SK-MEL-5 (cell line): Measurements from ENCODE around the gene TEX28. TPM values are rescaled to one million over a fixed set of nuclear protein-coding genes. Genes with fewer than 3 reads are reported as not detected.
A peak's percentile ranks its signal among the peaks of the same experiment; 100 is the strongest.
"Not testable (repeated sequence)": the region's sequence is repeated elsewhere in the genome, so short reads cannot be mapped to it uniquely, and the experiment has no call there.

Experiments
- DNase-seq: peaks from one replicate; pipeline ENCODE4 v3.0.0-alpha.2; 2016; ENCODE audit warnings: low read depth, low spot score
- in situ Hi-C: cut with HindIII; loops from 2 replicates; pipeline ENCODE4 v1.10.0; 2016; ENCODE audit warnings: low sequenced_read_pairs, high pct_unique_total_duplicates, low pct_unique_long_range_greater_than_20kb
- polyA plus RNA-seq, 2 experiments: library from polyadenylated mRNA; depleted of rRNA; stranded (reverse); fragments of >200 nt; gene quantifications; 2 replicates each; pipeline ENCODE4 v1.2.3, GENCODE V29; 2015
- total RNA-seq: library from RNA; depleted of rRNA; stranded (reverse); fragments of >200 nt; shearing (Covaris generic); gene quantifications from 2 replicates; pipeline ENCODE4 v1.2.3, GENCODE V29; 2014; rRNA removed

TEX28 gene
- total RNA-seq: not detected in 2 replicates
- polyA plus RNA-seq (2015; cell fraction: cytosol; rRNA removed): not detected in 2 replicates
- not detected in 2 replicates for polyA plus RNA-seq (2015; cell fraction: nucleus; rRNA removed)

- DNase-seq: no peak
- in situ Hi-C loops: no loop called here
These were observed at the start of gene TEX28 for GRCh38 chrX:154294791-154295574. TEX28 (minus strand) TSS chrX:154295124; CDS start chrX:154292117, 3,007 bp downstream.

- not testable (repeated sequence) for DNase-seq
These were observed 48.7 kb upstream of the TEX28 start for GRCh38 chrX:154343620-154344019.

GRCh38 chrX:154343063-154343462, 48.1 kb upstream of the TEX28 start:
- in situ Hi-C loops, DNase-seq: not testable (repeated sequence)

More at GRCh38 chrX:154343620-154344019, 48.7 kb upstream of the TEX28 start:
- in situ Hi-C loops: not testable (repeated sequence)

GRCh38 chrX:154341399-154342298, 46.7 kb upstream of the TEX28 start:
- in situ Hi-C loops, DNase-seq: not testable (repeated sequence)

GRCh38 chrX:154334496-154334895, 39.6 kb upstream of the TEX28 start:
- no peak for DNase-seq
- in situ Hi-C loops: no loop called here

- DNase-seq: no peak
- in situ Hi-C loops: no loop called here
These were observed 38.9 kb upstream of the TEX28 start for GRCh38 chrX:154333837-154334271.

GRCh38 chrX:154333116-154333515, 38.2 kb upstream of the TEX28 start:
- in situ Hi-C loops: no loop called here
- no peak for DNase-seq

- in situ Hi-C loops: no loop called here
- no peak for DNase-seq
These were observed 37.6 kb upstream of the TEX28 start for GRCh38 chrX:154332561-154332960.

GRCh38 chrX:154329294-154329693, 34.4 kb upstream of the TEX28 start:
- DNase-seq: peak; percentile 79
- in situ Hi-C loops: no loop called here

- DNase-seq: no peak
- in situ Hi-C loops: no loop called here
These were observed 33.7 kb upstream of the TEX28 start for GRCh38 chrX:154328646-154329045.

- in situ Hi-C loops: no loop called here
- DNase-seq: no peak
These were observed 32.3 kb upstream of the TEX28 start for GRCh38 chrX:154327038-154327820.

GRCh38 chrX:154325541-154325940, 30.6 kb upstream of the TEX28 start:
- no peak for DNase-seq
- in situ Hi-C loops: no loop called here

- no peak for DNase-seq
- in situ Hi-C loops: no loop called here
These were observed 28.6 kb upstream of the TEX28 start for GRCh38 chrX:154323537-154323936.

- in situ Hi-C loops: no loop called here
- DNase-seq: no peak
These were observed 28.0 kb upstream of the TEX28 start for GRCh38 chrX:154322890-154323289.

- DNase-seq: peak; percentile 34
- in situ Hi-C loops: no loop called here
These were observed 26.7 kb upstream of the TEX28 start for GRCh38 chrX:154321594-154321993.

- in situ Hi-C loops: no loop called here
- DNase-seq: no peak
These were observed 26.2 kb upstream of the TEX28 start for GRCh38 chrX:154321152-154321551.

- DNase-seq: no peak
- in situ Hi-C loops: no loop called here
These were observed 25.5 kb upstream of the TEX28 start for GRCh38 chrX:154320406-154320805.
